Measurements from ENCODE around the gene HYAL3.
"Not testable (repeated sequence)": the region's sequence is repeated elsewhere in the genome, so short reads cannot be mapped to it uniquely, and the experiment has no call there.

HYAL3 gene

DNA sequence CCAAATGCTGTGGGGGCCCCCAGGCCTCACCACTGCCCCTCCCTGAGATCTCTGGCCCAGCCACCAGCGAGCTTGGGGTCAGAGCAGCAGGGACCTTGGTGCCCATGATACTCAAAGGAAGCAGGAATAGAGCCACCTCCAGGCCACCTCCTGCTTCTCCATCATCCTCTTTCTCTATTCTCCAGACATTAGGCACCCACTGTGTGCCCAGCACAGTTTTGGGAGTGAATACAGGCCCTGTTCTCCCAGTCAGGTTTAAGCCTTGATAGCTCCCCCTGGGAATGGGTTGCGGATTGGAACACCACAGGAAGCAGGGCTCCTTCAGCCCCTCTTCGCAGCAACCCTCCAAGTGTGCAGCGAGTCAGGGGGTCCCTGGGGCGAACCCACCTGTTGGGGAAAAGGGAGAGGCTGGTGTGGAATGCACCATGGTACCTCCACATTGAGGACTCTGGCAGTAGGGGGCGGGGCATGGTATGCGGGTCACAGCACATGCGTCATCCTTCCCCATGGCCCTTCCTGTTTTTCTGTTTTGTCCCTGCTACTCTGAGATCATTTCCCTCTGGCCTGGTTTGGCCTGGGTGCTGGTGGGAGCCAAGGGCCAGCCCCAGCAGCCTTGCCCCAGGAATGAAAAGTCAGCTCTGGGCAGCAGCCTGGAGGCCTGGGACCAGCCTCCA, 44.5 kb downstream of the HYAL3 start:
- DNase-seq = no peak

DNA sequence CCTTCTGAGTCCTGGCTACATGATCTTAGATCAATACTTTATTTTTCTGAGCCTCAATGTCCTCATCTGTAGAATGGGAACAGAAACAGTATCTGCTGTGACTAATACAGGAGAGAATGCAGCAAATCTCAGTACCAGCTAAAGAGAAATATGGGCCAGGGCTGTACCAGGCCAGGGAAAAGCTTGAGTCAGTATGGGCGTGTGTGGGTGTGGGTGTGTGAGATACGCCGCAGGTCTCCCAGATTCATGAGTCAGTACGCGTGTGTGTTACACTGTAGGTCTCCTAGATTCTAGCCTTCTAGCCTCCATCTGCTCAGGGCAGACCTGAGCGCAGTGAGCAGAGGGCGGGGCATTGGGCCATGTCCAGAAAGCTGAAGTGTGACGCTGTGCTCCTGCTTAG, 48.0 kb downstream of the HYAL3 start:
- no peak for DNase-seq

DNA sequence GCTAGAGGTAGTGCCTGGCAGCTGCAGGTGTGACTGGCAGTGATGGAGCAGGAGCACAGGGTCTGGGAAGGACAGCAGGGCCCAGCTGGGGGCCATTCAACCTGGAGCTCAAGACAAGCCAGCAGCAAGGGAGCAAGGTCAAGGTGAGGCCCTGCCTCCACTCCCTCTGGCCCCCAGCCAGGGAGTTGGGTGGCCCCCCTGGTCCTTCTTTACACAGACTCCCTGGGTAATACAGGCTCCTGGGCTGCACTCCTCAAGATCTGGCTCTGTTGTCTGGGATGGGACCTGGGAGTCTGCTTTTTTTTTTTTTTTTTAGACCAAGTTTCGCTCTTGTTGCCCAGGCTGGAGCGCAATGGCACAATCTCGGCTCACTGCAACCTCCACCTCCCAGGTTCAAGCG, 48.7 kb downstream of the HYAL3 start:
- DNase-seq = no peak

DNA sequence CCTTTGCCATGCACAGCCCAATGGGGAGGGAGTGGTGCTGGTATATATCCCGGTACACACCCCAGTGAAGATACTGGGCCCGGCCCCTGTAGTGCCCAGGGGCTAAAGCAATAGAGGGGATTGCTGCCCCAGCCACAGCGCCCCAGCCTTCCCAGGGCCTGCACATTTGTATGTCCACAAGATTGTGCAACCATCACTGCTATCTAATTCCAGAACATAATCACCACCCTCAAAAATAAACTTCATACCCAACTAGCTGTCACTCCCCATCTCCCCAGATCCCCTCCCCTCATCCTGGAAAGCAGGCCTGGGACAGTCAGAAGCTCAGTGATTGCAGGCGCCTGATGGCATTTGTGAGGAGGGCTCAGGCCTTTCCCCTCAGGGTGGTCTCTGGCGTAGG, 49.7 kb downstream of the HYAL3 start:
- no peak for DNase-seq

DNA sequence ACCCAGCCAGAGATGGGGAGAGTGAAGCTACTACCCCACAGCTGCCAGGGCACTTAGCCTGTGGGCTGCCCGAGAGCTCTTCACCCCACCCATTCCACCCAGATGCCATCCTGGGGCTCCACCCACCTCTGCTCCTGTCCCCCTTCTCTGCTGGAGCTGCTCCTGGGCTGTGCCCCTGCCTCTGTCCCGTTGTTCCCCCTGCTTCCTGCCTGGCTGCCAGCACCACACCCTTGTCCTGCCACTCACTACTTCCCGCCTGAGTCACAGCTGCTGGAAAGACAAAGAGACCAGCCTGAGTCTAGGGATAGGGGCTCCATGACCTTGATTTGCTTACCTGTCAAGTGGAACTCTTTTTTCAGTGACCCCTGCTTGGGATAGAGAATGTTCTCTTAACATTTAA, 50.8 kb downstream of the HYAL3 start:
- DNase-seq = no peak

DNA sequence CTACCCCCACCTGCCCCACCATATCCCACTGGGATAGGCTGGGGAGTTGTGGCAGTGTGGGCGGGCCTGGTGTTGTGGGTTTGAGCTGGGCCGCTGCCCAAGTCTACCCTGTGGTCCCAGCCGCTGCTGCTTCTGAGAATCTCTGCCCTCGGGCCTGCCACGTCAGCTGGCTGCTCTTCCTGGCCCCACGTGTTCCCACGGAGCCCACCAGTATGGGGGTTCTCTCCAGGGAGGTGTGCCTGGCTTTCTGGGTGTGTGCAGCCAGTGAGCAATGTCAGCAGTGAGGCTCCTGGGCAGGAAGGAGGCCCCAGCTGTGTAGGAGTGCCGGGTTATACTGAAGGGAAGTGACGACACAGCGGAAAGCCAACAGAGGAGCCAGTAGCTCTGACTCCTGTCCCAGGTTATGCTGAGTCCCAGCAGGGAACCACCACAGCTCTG, 52.7 kb downstream of the HYAL3 start:
- DNase-seq = peak; percentile 33 to 64 (median 42)

DNA sequence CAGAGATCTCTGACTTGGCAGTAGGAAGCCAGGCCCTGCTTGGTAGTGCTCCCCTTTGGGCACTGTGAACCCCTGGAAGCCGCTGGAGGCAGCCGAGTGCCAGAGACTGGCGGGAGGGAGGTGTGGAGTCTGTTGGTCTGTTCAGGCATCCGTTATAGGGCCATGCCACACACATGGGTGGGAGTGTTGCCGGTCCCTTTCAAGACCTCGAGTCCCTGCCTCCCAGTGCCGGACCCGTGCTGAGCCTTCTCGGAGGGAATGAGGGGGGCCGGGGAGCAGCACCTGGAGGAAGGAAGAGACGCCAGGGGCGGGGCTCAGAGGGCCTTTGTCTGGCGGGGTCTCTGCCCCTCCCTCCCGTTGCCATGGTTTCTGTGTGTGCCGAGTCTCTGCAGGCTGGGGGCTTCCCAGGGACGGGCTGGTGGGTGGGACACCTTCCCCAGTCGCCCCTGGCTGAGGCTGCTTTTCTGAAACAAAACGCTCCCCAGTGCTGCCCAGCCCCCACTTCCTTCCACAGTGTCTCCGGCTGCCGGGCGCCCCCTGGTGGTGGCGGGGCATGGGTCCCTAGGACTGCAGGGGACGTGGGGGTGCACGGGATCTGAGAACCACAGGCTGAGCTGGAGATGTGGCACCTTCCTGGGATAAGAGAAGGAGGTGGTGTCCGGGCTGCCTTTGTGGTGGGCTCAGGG, 53.2 kb downstream of the HYAL3 start:
- peak; percentile 87 to 97 (median 97) for DNase-seq

DNA sequence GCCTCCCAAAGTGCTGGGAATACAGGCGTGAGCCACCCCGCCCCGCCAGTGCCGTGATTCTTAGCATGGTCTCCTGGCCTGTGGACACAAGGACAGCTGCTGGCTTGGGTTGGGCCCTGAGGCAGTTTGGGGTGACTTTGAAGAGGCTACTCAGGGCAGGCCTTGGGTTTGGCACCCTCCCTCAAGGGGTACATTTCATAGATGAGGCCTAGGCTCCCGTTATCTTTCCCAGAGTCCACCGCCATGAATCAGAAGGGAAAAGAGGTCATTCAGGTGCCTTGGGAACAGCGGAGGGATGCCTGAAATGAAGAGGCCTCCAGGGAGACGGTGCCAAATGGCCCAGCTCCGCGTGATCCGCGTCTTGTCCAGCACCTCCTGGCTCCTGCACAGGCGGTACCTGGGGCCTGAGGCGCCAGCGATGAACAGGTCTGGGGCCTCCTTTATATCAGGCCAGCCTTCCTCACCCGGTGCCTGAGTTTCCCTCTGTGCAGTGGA, 53.9 kb downstream of the HYAL3 start:
- DNase-seq = no peak

DNA sequence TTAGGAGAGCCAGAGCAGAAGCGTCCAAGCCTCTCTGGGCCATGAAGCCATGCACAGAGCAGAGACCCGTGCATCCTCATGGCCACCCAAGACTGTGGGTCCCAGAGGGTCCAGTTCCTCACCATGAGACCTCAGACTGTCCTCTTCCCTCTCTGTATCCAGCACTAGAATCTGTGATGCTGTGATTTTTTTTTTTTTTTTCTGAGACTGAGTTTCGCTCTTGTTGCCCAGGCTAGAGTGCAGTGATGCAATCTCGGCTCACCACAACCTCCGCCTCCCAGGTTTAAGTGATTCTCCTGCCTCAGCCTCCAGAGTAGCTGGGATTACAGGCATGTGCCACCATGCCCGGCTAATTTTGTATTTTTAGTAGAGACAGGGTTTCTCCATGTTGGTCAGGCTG, 54.4 kb downstream of the HYAL3 start:
- DNase-seq = not testable (repeated sequence)

DNA sequence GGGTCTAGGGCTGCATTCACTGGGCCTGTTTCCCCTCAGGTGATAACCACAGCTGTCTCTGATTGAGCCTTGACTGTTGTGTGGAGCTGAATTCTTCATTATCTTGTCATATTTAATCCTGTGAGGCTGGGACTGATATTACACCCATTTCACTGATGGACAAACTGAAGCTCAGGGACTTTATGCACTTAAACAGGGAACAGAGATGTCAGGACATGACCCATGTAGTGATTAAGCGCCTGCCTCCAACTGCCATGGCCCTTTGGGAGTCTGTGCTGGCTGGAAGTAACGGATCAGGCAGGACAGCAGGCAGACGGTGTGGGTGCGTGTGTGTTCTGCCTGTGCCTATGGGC, 55.7 kb downstream of the HYAL3 start:
- DNase-seq = no peak

DNA sequence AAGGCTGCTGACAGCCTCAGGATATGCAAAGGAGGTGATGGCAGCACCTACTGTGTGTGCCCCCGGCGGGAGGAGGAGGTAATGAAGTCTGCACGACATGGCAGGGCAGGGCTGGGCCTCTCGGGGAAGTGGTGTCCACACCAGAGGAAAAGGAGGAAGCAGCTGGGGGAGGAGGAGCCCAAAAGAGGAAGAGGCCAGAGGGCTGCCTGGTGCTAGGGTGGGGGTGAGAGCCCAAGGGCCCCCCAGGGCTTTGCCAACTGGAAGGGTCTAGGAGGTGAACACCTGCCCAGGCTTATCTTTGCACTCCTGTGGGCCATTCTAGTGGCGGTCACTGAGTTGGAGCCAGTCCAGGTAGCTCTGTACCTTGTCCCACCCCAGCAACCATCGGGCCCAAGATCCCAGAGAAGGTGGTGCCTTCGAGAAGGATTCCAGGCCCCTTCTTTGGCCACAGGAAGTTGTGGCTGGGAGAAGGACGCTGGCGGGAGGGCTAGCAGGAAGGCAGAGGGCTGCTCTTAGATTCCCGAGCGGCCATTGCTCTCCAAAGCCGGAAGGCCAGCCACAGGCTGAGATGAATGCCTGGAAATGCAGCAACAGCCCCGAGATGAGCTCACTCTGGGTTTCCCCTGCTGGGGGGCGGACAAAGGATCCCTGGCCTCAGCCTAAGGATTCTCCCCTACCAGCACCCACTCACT, 56.2 kb downstream of the HYAL3 start:
- DNase-seq = no peak
